Mammary epithelial cell (primary cell): ENCODE results near the gene RNASE1.

ENCODE experiments used
- CTCF ChIP-seq, 2 donors: IDR thresholded peaks in 1 of 2; conservative IDR thresholded peaks in 1 of 2; 2 replicates each; pipeline ENCODE4 v1.5.1; 2011 to 2012; ENCODE audit warnings: inconsistent platforms in 2 of 2, low read length in 2 of 2, mild to moderate bottlenecking in 2 of 2, control low read depth in 1 of 2, low read depth in 1 of 2; ENCODE audit not compliant: insufficient read depth in 1 of 2; ENCODE audit errors: extremely low read depth in 1 of 2
- EZH2 ChIP-seq: IDR thresholded peaks from 2 replicates; pipeline ENCODE4 v1.6.1; 2012; ENCODE audit warnings: low read length, inconsistent platforms, borderline replicate concordance

GRCh38 chr14:20799892-20800544, 2.6 kb downstream of the RNASE1 start:
- TF ChIP-seq CTCF (conservative IDR thresholded peaks at IDR 0.05 in 1 of 2, IDR thresholded peaks at IDR 0.05 in 1 of 2; ENCODE audit: extremely low read depth in 1 of 2, insufficient read depth in 1 of 2, low read depth in 1 of 2, low read length in 2 of 2): no peak
- no peak for TF ChIP-seq EZH2
